Ishikawa (cell line): ENCODE measurements around the gene ZNF132.

Experiments used
- CEBPB ChIP-seq: IDR thresholded peaks from 2 replicates; pipeline ENCODE4 v1.6.1; 2012
- CREB1 ChIP-seq: IDR thresholded peaks from 2 replicates; pipeline ENCODE4 v1.6.1; 2012; ENCODE audit warnings: low read depth
- EGR1 ChIP-seq: IDR thresholded peaks from 2 replicates; pipeline ENCODE4 v1.6.1; 2012
- EP300 ChIP-seq: IDR thresholded peaks from 2 replicates; pipeline ENCODE4 v1.6.1; 2012; ENCODE audit warnings: borderline replicate concordance
- FOXM1 ChIP-seq: IDR thresholded peaks from 2 replicates; pipeline ENCODE4 v1.6.1; 2012; ENCODE audit warnings: low read depth, borderline replicate concordance
- MAX ChIP-seq: IDR thresholded peaks from 2 replicates; pipeline ENCODE4 v1.6.1; 2012
- NFIC ChIP-seq: IDR thresholded peaks from 2 replicates; pipeline ENCODE4 v1.6.1; 2012
- RAD21 ChIP-seq: IDR thresholded peaks from 2 replicates; pipeline ENCODE4 v1.6.1; 2012; ENCODE audit warnings: low read depth
- REST ChIP-seq: IDR thresholded peaks from 2 replicates; pipeline ENCODE4 v1.6.1; 2012; ENCODE audit warnings: low read depth, mild to moderate bottlenecking
- TAF1 ChIP-seq: IDR thresholded peaks from 2 replicates; pipeline ENCODE4 v1.6.1; 2012; ENCODE audit warnings: low read depth, mild to moderate bottlenecking
- TCF12 ChIP-seq: IDR thresholded peaks from 2 replicates; pipeline ENCODE4 v1.6.1; 2012; ENCODE audit warnings: low read depth
- TEAD4 ChIP-seq: IDR thresholded peaks from 2 replicates; pipeline ENCODE4 v1.6.1; 2012
- USF1 ChIP-seq: IDR thresholded peaks from 2 replicates; pipeline ENCODE4 v1.6.1; 2012
- YY1 ChIP-seq: IDR thresholded peaks from 2 replicates; pipeline ENCODE4 v1.6.1; 2012; ENCODE audit warnings: low read depth
- ZBTB7A ChIP-seq: IDR thresholded peaks from 2 replicates; pipeline ENCODE4 v1.6.1; 2012; ENCODE audit warnings: low read depth

Gene ZNF132

GRCh38 chr19:58439576-58440554, at the start of gene ZNF132:
TSS of gene ZNF132 (minus strand) at chr19:58440153. CDS start at chr19:58439821, 332 bp downstream.
- TF ChIP-seq YY1 (peak; percentile 87), CREB1 (peak; percentile 87), TCF12 (no peak), MAX (peak; percentile 56)

GRCh38 chr19:58483776-58484175, 43.8 kb upstream of the ZNF132 start:
- TF ChIP-seq FOXM1: no peak
- no peak for TF ChIP-seq TCF12
- no peak for TF ChIP-seq REST
- TF ChIP-seq CEBPB: no peak
- TF ChIP-seq ZBTB7A: no peak
- no peak for TF ChIP-seq USF1
- no peak for TF ChIP-seq CREB1
- TF ChIP-seq YY1: no peak
- no peak for TF ChIP-seq EP300
- no peak for TF ChIP-seq TAF1
- TF ChIP-seq EGR1: no peak
- no peak for TF ChIP-seq RAD21

- TF ChIP-seq TEAD4 (no peak), NFIC (no peak), ZBTB7A (no peak), TAF1 (no peak), CREB1 (no peak), EP300 (no peak), CEBPB (no peak), USF1 (no peak), REST (no peak), EGR1 (no peak), TCF12 (no peak), YY1 (no peak), MAX (no peak), RAD21 (no peak), FOXM1 (no peak)
Observed at GRCh38 chr19:58482372-58482771, 42.4 kb upstream of the ZNF132 start.

GRCh38 chr19:58480831-58481230, 40.9 kb upstream of the ZNF132 start:
- no peak for TF ChIP-seq EGR1
- no peak for TF ChIP-seq YY1
- no peak for TF ChIP-seq TAF1
- no peak for TF ChIP-seq FOXM1
- no peak for TF ChIP-seq RAD21

GRCh38 chr19:58480481-58480830, 40.5 kb upstream of the ZNF132 start:
- TF ChIP-seq USF1 (no peak), TCF12 (no peak), TEAD4 (no peak), MAX (no peak), CEBPB (no peak), YY1 (no peak), RAD21 (no peak), CREB1 (no peak), REST (no peak), EGR1 (no peak), ZBTB7A (no peak), EP300 (no peak), NFIC (no peak), TAF1 (no peak), FOXM1 (no peak)
